Central memory CD4-positive, alpha-beta T cell (primary cell): Measurements from ENCODE around the gene WDR86.

Source experiments
- DNase-seq: peaks from one replicate; pipeline ENCODE4 v3.0.0; 2022

WDR86 gene

GRCh38 chr7:151406051-151406875, 3.6 kb downstream of the WDR86 start:
- no peak for DNase-seq

GRCh38 chr7:151405588-151405987, 4.2 kb downstream of the WDR86 start:
- DNase-seq = no peak

- DNase-seq = no peak
Measured at GRCh38 chr7:151405056-151405455, 4.8 kb downstream of the WDR86 start.

- DNase-seq = no peak
Measured at GRCh38 chr7:151404216-151405011, 5.4 kb downstream of the WDR86 start.

GRCh38 chr7:151403764-151404163, 6.1 kb downstream of the WDR86 start:
- DNase-seq = no peak

- no peak for DNase-seq
Measured at GRCh38 chr7:151402029-151402835, 7.6 kb downstream of the WDR86 start.

- no peak for DNase-seq
Measured at GRCh38 chr7:151400626-151401315, 9.1 kb downstream of the WDR86 start.

GRCh38 chr7:151399906-151400305, 9.9 kb downstream of the WDR86 start:
- no peak for DNase-seq

GRCh38 chr7:151399305-151399601, 10.6 kb downstream of the WDR86 start:
- no peak for DNase-seq

- no peak for DNase-seq
Measured at GRCh38 chr7:151398446-151399304, 11.2 kb downstream of the WDR86 start.

- no peak for DNase-seq
Measured at GRCh38 chr7:151397026-151397425, 12.8 kb downstream of the WDR86 start.

GRCh38 chr7:151396328-151396970, 13.4 kb downstream of the WDR86 start:
- no peak for DNase-seq

- DNase-seq = no peak
Measured at GRCh38 chr7:151395036-151395367, 14.8 kb downstream of the WDR86 start.

- DNase-seq = no peak
Measured at GRCh38 chr7:151394076-151395035, 15.5 kb downstream of the WDR86 start.

GRCh38 chr7:151393031-151393977, 16.5 kb downstream of the WDR86 start:
- DNase-seq = no peak

GRCh38 chr7:151392426-151392825, 17.4 kb downstream of the WDR86 start:
- DNase-seq = no peak

GRCh38 chr7:151392002-151392401, 17.8 kb downstream of the WDR86 start:
- no peak for DNase-seq

GRCh38 chr7:151391358-151391730, 18.5 kb downstream of the WDR86 start:
- DNase-seq = no peak
